Measurements from ENCODE around the gene CYLD. TPM values are rescaled to one million over a fixed set of nuclear protein-coding genes. Genes with fewer than 3 reads are reported as not detected.

The CYLD gene
- total RNA-seq, 1 experiment from 2014 or later = 12.5 TPM

DNA sequence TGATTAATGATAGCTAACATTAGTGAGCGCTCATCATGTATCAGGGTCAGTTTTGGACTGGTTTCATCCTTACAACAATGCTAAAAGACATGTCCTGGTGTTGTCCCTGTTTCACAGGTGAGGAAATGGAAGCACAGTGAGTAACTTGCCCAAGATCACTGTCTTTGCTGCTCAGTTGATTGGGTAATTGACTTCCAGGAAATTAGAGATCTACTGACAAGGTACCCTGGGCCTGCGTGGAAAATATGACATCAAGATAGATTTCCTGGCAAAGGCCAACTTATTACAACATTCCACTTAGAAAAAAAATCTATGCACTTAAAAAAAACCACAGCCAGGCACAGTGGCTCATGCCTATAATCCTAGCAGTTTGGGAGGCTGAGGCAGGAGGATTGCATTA is 96.3 kb downstream of the CYLD start:
- Histone ChIP-seq H3K23ac (ENCODE audit: insufficient read length, low read depth, low read length) (no peak overlapping the region), H3K79me2 (ENCODE audit: insufficient read depth, low read length) (no peaks in the 10 kb centered on the region), H4K20me1 (ENCODE audit: control insufficient read depth, insufficient read depth, insufficient read length) (peaks cover 2% of the 10 kb centered on the region), H2AFZ (ENCODE audit: low read length) (no peak overlapping the region), H3K4me2 (ENCODE audit: insufficient read depth, insufficient read length, low read length) (no peak overlapping the region), H2BK120ac (ENCODE audit: low read depth, low read length, poor library complexity, severe bottlenecking) (no peak overlapping the region), H2BK20ac (ENCODE audit: low read depth, low read length, poor library complexity, severe bottlenecking) (no peak overlapping the region), H2BK5ac (ENCODE audit: insufficient read length, low read length) (no peak overlapping the region), H3K9ac (ENCODE audit: extremely low read depth, insufficient read length, low read length) (no peak overlapping the region), H3K18ac (ENCODE audit: insufficient read length, low read depth, low read length) (no peak overlapping the region), H3K56ac (ENCODE audit: insufficient read length, low read depth, low read length) (no peak overlapping the region), H2AK5ac (ENCODE audit: insufficient read length, low read length) (no peak overlapping the region), H3K4me1 (ENCODE audit: insufficient read depth, low read length) (0 out of 2 replicates have a peak, but pooled peaks cover 3% of the 10 kb centered on the region), H3K79me1 (ENCODE audit: insufficient read depth, low read depth, low read length, poor library complexity, severe bottlenecking) (no peaks in the 10 kb centered on the region), H2BK12ac (ENCODE audit: insufficient read length, low read depth, low read length) (no peak overlapping the region), H4K8ac (replicated peaks; ENCODE audit: insufficient read length, low read depth, low read length) (no peak overlapping the region), H3K14ac (ENCODE audit: insufficient read depth, low read length) (no peak overlapping the region), H4K91ac (ENCODE audit: insufficient read length, low read depth, low read length) (no peak overlapping the region), H3T11ph (ENCODE audit: low read length) (no peak overlapping the region), H3K27me3 (ENCODE audit: insufficient read depth, low read length) (no peaks in the 10 kb centered on the region; the same call in 1 of the 2 replicates), H3K4ac (ENCODE audit: low read depth, low read length) (no peak overlapping the region), H3K9me3 (ENCODE audit: control insufficient read depth, low read depth, low read length) (no peaks in the 10 kb centered on the region), H4K5ac (ENCODE audit: insufficient read length, low read depth, low read length) (no peak overlapping the region), H2BK15ac (ENCODE audit: low read depth, low read length) (no peak overlapping the region), H3K27ac (ENCODE audit: insufficient read length, low read depth, low read length) (no peak overlapping the region), H3K23me2 (ENCODE audit: insufficient read length, low read depth, low read length, poor library complexity, severe bottlenecking) (no peaks in the 10 kb centered on the region)
- no CpG with 5 or more reads among the region's 2 CpGs for WGBS (ENCODE audit: extremely low coverage, insufficient read length, low lambda C conversion rate)
- H3K4me1 Mint-ChIP-seq = peaks cover 6 to 13% of the 10 kb centered on the region in 2 experiments
- H3K27ac Mint-ChIP-seq = no peak overlapping the region
- H3K4me3 Mint-ChIP-seq = no peak overlapping the region
- TF ChIP-seq, protein P1, sequence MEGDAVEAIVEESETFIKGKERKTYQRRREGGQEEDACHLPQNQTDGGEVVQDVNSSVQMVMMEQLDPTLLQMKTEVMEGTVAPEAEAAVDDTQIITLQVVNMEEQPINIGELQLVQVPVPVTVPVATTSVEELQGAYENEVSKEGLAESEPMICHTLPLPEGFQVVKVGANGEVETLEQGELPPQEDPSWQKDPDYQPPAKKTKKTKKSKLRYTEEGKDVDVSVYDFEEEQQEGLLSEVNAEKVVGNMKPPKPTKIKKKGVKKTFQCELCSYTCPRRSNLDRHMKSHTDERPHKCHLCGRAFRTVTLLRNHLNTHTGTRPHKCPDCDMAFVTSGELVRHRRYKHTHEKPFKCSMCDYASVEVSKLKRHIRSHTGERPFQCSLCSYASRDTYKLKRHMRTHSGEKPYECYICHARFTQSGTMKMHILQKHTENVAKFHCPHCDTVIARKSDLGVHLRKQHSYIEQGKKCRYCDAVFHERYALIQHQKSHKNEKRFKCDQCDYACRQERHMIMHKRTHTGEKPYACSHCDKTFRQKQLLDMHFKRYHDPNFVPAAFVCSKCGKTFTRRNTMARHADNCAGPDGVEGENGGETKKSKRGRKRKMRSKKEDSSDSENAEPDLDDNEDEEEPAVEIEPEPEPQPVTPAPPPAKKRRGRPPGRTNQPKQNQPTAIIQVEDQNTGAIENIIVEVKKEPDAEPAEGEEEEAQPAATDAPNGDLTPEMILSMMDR (conservative IDR thresholded peaks at IDR 0.05) = no peak
- H3K27me3 Mint-ChIP-seq (ENCODE audit: low read depth) = peaks cover 9% of the 10 kb centered on the region
- DNase-seq = peak; percentile 8
- H3K36me3 Mint-ChIP-seq (ENCODE audit: insufficient read depth in 1 of 3, low read depth in 3 of 3) = peaks cover 0 to 4% (median 2%) of the 10 kb centered on the region in 3 experiments; a peak in 3 of 7 replicates
- peaks cover 1 to 10% of the 10 kb centered on the region in 2 experiments; a peak in 4 of 5 replicates for H3K9me3 Mint-ChIP-seq

All from H9 (cell line).